GM04504 (cell line): ENCODE results near the gene PLEKHH1.

Experiments
- DNase-seq: peaks from one replicate; pipeline ENCODE4 v3.0.0-alpha.2; 2012; ENCODE audit warnings: low read depth

Gene PLEKHH1

DNA sequence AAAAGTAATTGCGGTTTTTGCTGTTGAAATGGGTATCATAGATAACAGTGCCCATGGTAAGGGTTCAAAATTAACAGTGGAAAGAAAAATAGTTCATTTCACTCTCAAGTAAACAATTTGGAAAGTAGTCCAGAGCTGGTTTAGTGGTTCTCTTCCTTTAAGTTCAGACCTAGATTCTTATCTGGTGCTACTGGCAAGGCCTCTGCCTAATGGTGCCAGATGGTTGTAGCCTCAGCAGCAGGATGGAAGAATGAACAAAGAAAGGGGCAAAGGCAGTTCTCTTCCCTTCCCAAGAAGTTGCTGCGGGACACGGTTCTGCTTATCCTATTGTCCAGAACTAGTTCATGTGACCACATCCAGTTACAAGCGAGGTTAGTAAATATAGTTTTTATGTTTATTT is 97.1 kb downstream of the PLEKHH1 start:
- no peak for DNase-seq

DNA sequence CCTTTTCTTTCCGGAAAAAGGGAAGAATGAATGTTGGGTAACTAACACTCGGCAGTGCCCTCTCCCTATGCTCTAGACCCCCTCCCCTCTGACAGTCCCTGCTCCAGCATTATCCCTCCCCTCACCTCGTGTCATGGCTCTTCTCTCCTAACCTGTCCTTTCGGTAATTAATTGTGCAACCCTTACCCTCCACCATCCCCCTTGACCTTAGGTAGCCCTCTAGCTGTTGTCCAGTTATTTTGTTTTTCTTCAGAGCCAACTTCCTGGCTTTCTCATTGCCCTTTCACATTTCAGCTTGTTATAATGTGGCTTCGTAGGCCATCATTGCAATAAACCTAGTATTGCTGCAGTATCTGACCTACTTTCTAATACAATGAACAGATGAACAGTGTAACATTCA is 97.8 kb downstream of the PLEKHH1 start:
- DNase-seq = no peak

DNA sequence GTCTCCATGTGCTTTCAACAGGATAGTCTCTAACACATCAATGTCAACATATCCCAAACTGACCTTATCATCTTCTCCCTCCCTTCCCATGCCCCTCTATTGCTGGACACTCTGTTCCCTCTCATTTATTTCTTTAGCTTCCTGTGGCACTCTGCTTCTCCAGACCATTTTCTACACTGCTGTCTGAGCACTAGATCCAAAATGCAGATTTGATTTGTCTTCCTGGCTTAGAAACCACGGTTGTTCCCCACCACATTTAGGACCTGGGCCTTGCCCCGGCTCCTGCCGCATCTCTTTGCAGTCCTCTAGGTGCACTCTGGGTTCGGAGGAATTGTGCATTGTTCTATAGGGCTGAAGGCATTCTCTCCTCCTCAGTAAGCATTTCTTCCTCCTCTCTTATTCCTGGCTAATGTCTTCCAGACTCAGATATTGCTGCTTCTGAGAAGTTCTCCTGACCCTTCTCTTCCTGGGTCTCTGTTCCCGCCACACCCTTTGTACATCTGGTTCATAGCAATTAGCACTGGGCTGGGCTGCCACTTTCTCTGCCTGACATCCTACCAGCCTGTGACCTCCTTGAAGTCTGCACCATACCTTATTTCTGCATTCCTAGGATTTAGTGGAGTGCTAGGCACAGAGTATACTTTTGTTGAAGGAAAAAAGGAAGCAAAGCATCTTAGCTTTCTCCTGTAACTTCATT is 100.5 kb downstream of the PLEKHH1 start:
- DNase-seq = no peak

DNA sequence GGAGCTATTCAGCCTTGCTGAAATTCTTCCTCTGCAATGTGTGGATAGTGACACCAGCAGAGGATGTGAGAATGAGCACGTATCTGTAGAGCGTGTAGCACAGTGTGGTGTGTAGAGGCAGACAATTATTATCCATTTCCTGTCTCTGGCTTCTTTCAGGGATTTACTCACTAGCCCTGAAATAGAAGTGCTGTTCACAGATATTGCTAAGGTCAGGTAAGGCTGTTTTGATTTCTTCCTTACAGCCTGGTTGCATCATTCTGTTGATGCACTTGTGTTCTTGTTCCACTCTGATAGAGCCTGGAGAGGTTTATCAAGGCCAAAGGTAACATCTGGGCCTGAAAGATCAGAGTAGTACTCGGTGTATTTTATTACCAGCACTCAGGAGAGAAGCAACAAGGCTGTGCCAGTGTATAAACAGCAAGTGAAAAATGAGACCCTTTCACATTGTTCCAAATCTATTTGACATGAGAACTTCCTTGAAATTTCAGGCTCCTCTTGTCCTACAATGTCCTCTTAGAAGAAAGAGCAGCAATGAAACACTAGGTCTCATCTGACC is 103.3 kb downstream of the PLEKHH1 start:
- no peak for DNase-seq

DNA sequence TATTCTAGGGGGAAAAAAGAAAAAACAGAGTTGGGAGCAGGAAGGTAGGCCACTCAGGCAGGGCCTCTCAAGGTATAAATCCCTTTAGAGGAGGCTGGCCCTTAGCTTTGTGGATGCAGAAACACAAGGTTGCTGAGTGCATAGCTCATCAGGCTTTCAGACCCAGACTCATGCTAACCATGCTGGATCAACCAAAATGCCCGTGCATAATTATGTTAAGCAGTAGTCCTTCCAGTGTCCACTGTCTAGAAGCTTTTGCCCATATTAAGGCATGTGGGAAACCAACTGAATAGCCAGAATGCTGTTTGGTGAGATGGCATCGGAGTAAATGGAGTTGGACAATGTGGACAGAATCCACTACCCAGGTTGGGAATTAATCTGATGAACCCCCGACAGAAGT is 105.6 kb downstream of the PLEKHH1 start:
- DNase-seq = no peak
